ENCODE data around the gene SLC16A10. TPM values are rescaled to one million over a fixed set of nuclear protein-coding genes. Genes with fewer than 3 reads are reported as not detected.

The SLC16A10 gene
- total RNA-seq, 1 experiment from 2014 or later, result 1.7 TPM

DNA sequence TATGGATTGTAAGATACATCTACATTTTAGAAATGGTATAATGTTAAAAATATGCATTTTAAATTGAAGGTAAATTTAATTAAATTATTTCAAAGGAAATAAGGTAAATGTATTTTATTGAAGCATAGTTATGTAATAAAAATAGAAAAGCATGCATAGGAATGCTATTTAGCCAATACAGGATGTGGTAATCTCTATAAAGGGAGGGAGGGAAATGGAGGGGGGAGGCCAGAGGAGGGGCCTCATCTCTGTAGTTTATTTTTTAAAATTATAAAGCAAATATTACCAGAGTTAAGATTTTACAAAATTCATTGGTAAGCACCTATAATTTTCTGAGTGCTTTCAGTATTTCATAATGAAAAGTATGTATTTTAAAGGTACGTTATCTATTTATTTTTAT is 27.2 kb downstream of the SLC16A10 start:
- H3K36me3 ChIP-seq (ENCODE audit: low read depth), result no peaks in the 10 kb centered on the region
- BruUV-seq (replicated peaks), result no TSS peak
- H3K27ac ChIP-seq, result no peak overlapping the region
- no peaks in the 10 kb centered on the region; the same call in 1 of the 2 replicates for H3K9me3 ChIP-seq (ENCODE audit: insufficient read depth, low read depth)
- ChIA-PET POLR2A (ENCODE audit: unreplicated experiment) (no interaction called here), CTCF (interaction anchor here (0.7 kb wide), 1 partner anchor 129 kb away, joined by 3 read pairs; no protein-coding TSS in a partner anchor)
- no peaks in the 10 kb centered on the region for H3K79me2 ChIP-seq (ENCODE audit: low read depth)
- H3K4me1 ChIP-seq (replicated peaks; ENCODE audit: insufficient read depth), result no peaks in the 10 kb centered on the region
- no peaks in the 10 kb centered on the region for H3K27me3 ChIP-seq (ENCODE audit: insufficient read depth, low read depth)
- H3K9me2 ChIP-seq (ENCODE audit: insufficient read depth), result no peaks in the 10 kb centered on the region
- H3K4me2 ChIP-seq, result no peak overlapping the region
- no peaks in the 10 kb centered on the region for H4K20me1 ChIP-seq (ENCODE audit: insufficient read depth)
- no peak overlapping the region for H3K4me3 ChIP-seq
- no peak overlapping the region for H2AFZ ChIP-seq
- no peaks in the 10 kb centered on the region for H3F3A ChIP-seq (ENCODE audit: insufficient read depth, low read depth)
- intact Hi-C loops (cut with micrococcal nuclease; ENCODE audit: unreplicated experiment), result no loop called here
- TF ChIP-seq CTCF (conservative IDR thresholded peaks at IDR 0.05) (no peak), EZH2 (IDR thresholded peaks at IDR 0.05; ENCODE audit: low read depth) (no peak)
- no peak for DNase-seq

- no TSS peak for BruUV-seq (replicated peaks)
- H2AFZ ChIP-seq, result no peak overlapping the region
- no peak overlapping the region for H3K27ac ChIP-seq
- intact Hi-C loops (cut with micrococcal nuclease; ENCODE audit: unreplicated experiment), result no loop called here
- no peaks in the 10 kb centered on the region for H3K4me1 ChIP-seq (replicated peaks; ENCODE audit: insufficient read depth)
- DNase-seq, result no peak
- H3K9me3 ChIP-seq (ENCODE audit: insufficient read depth, low read depth), result no peaks in the 10 kb centered on the region; the same call in 1 of the 2 replicates
- no peaks in the 10 kb centered on the region for H4K20me1 ChIP-seq (ENCODE audit: insufficient read depth)
- POLR2A ChIA-PET (ENCODE audit: unreplicated experiment), result no interaction called here
- H3K79me2 ChIP-seq (ENCODE audit: low read depth), result no peaks in the 10 kb centered on the region
- CTCF ChIA-PET, result no interaction called here
- H3K9me2 ChIP-seq (ENCODE audit: insufficient read depth), result no peaks in the 10 kb centered on the region
- no peaks in the 10 kb centered on the region for H3K36me3 ChIP-seq (ENCODE audit: low read depth)
- no peak overlapping the region for H3K4me3 ChIP-seq
- TF ChIP-seq EZH2 (IDR thresholded peaks at IDR 0.05; ENCODE audit: low read depth) (no peak), CTCF (conservative IDR thresholded peaks at IDR 0.05) (no peak)
- no peaks in the 10 kb centered on the region for H3K27me3 ChIP-seq (ENCODE audit: insufficient read depth, low read depth)
- H3F3A ChIP-seq (ENCODE audit: insufficient read depth, low read depth), result no peaks in the 10 kb centered on the region
- no peak overlapping the region for H3K4me2 ChIP-seq
Measured at GRCh38 chr6:111118826-111119225, 31.5 kb downstream of the SLC16A10 start.

DNA sequence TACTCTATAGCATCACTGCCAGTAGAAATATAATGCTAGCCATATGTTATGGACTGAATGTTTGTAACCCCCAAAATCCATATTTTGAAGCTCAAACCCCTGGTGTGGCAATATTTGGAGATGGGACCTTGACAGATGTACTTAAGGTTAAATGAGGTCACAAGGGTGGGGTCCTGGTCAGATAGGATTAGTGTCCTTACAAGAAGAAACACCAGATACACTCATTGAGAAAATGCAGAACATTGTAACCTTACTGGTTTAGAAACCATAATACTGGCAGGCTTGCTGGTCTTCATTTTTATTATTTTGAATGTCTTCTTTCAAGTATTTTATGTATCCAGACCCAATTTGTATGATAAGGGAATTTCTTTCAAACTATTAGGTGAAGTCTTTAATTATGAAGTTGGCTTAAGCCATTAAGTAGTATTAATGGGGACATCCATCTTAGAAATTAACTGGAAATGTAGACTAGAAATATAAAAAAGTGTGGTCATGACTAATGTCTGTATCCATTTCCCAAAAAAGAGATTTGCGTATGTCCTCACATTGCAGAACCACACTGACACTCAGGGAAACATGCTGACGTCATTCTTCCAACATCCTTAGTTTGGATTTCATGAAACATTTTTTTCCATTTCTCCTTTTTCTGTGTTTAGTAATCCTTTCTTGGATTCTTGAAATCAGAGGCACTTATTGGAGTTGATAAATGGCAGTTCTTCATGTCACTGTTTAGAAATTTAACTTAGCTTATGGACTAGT is 32.4 kb downstream of the SLC16A10 start:
- intact Hi-C loops (cut with micrococcal nuclease; ENCODE audit: unreplicated experiment), result no loop called here
- H3K9me3 ChIP-seq (ENCODE audit: insufficient read depth, low read depth), result no peaks in the 10 kb centered on the region; the same call in 1 of the 2 replicates
- H4K20me1 ChIP-seq (ENCODE audit: insufficient read depth), result no peaks in the 10 kb centered on the region
- no peak overlapping the region for H2AFZ ChIP-seq
- H3F3A ChIP-seq (ENCODE audit: insufficient read depth, low read depth), result no peaks in the 10 kb centered on the region
- no peaks in the 10 kb centered on the region for H3K27me3 ChIP-seq (ENCODE audit: insufficient read depth, low read depth)
- no peak overlapping the region for H3K27ac ChIP-seq
- H3K4me2 ChIP-seq, result no peak overlapping the region
- POLR2A ChIA-PET (ENCODE audit: unreplicated experiment), result no interaction called here
- DNase-seq, result no peak
- CTCF ChIA-PET, result no interaction called here
- no peaks in the 10 kb centered on the region for H3K79me2 ChIP-seq (ENCODE audit: low read depth)
- H3K36me3 ChIP-seq (ENCODE audit: low read depth), result no peaks in the 10 kb centered on the region
- no TSS peak for BruUV-seq (replicated peaks)
- H3K9me2 ChIP-seq (ENCODE audit: insufficient read depth), result no peaks in the 10 kb centered on the region
- no peaks in the 10 kb centered on the region for H3K4me1 ChIP-seq (replicated peaks; ENCODE audit: insufficient read depth)
- H3K4me3 ChIP-seq, result no peak overlapping the region
- TF ChIP-seq CTCF (conservative IDR thresholded peaks at IDR 0.05) (no peak), EZH2 (IDR thresholded peaks at IDR 0.05; ENCODE audit: low read depth) (no peak)

All from PC-9 (cell line).